Neural cell (in vitro differentiated cells): ENCODE results near the gene COL16A1. TPM values are rescaled to one million over a fixed set of nuclear protein-coding genes. Genes with fewer than 3 reads are reported as not detected.

Experiments
- H2AFZ ChIP-seq: fragments of 200-600, 300-800 bp; sonication (generic), shearing (Covaris generic); 2 replicates; pipeline ENCODE4 v1.6.0; 2014; ENCODE audit warnings: low read depth, mild to moderate bottlenecking, antibody characterized with exemption, low read length, moderate library complexity
- H3F3A ChIP-seq: fragments of 200-600 bp; shearing (Covaris generic); 2 replicates; pipeline ENCODE4 v1.6.1; 2016; ENCODE audit warnings: mild to moderate bottlenecking, moderate library complexity, mixed read lengths, antibody characterized with exemption, low read length; ENCODE audit not compliant: insufficient read depth, poor library complexity, severe bottlenecking
- H3K27ac ChIP-seq: fragments of 200-600, 300-800 bp; sonication (generic), shearing (Covaris generic); 2 replicates; pipeline ENCODE4 v1.5.1; 2014; ENCODE audit warnings: mild to moderate bottlenecking, low read length, moderate library complexity
- H3K27me3 ChIP-seq: fragments of 300-800, 200-600 bp; sonication (generic), shearing (Covaris generic); 2 replicates; pipeline ENCODE4 v1.6.0; 2014; ENCODE audit warnings: mild to moderate bottlenecking, low read depth, low read length, moderate library complexity; ENCODE audit not compliant: insufficient read depth
- H3K36me3 ChIP-seq: fragments of 300-800, 200-600 bp; sonication (generic), shearing (Covaris generic); 2 replicates; pipeline ENCODE4 v1.5.1; 2014; ENCODE audit warnings: mild to moderate bottlenecking, antibody characterized with exemption, low read length, moderate library complexity; ENCODE audit not compliant: insufficient read depth
- H3K4me2 ChIP-seq: fragments of 300-800, 200-600 bp; sonication (generic), shearing (Covaris generic); 2 replicates; pipeline ENCODE4 v1.6.0; 2014; ENCODE audit warnings: mild to moderate bottlenecking, low read length
- H3K4me3 ChIP-seq: fragments of 300-800, 200-600 bp; sonication (generic), shearing (Covaris generic); 2 replicates; pipeline ENCODE4 v1.5.1; 2014; ENCODE audit warnings: mild to moderate bottlenecking, low read length, moderate library complexity
- H3K79me2 ChIP-seq: fragments of 200-600 bp; shearing (Covaris generic); replicated peaks from 2 replicates; pipeline ENCODE4 v1.6.0; 2014; ENCODE audit warnings: mild to moderate bottlenecking, low read length, moderate library complexity; ENCODE audit not compliant: insufficient read depth
- H3K9ac ChIP-seq: fragments of 300-800, 200-600 bp; sonication (generic), shearing (Covaris generic); 2 replicates; pipeline ENCODE4 v1.6.1; 2016; ENCODE audit warnings: mild to moderate bottlenecking, low read length, mixed read lengths
- H3K9me2 ChIP-seq: fragments of 200-600 bp; shearing (Covaris generic); 2 replicates; pipeline ENCODE4 v1.6.1; 2016; ENCODE audit warnings: mild to moderate bottlenecking, low read length, mixed read lengths; ENCODE audit not compliant: insufficient read depth
- H3K9me3 ChIP-seq: fragments of 200-600, 300-800 bp; sonication (generic), shearing (Covaris generic); 2 replicates; pipeline ENCODE4 v1.6.1; 2016; ENCODE audit warnings: mild to moderate bottlenecking, mixed run types, low read length, moderate library complexity, mixed read lengths
- H4K20me1 ChIP-seq: fragments of 200-600 bp; shearing (Covaris generic); 2 replicates; pipeline ENCODE4 v1.6.1; 2016; ENCODE audit warnings: mild to moderate bottlenecking, mixed run types; ENCODE audit not compliant: insufficient read depth
- CTCF ChIP-seq: fragments of 450-650 bp; IDR thresholded peaks from 2 replicates; pipeline ENCODE4 v1.5.1; 2014; ENCODE audit warnings: antibody characterized with exemption, mild to moderate bottlenecking, moderate library complexity; ENCODE audit not compliant: poor library complexity, severe bottlenecking
- EP300 ChIP-seq: fragments of 450-650 bp; conservative IDR thresholded peaks from 2 replicates; pipeline ENCODE4 v1.6.1; 2014; ENCODE audit warnings: antibody characterized with exemption, mild to moderate bottlenecking, moderate library complexity; ENCODE audit not compliant: poor library complexity, severe bottlenecking
- EZH2 ChIP-seq: fragments of 200-600, 300-800 bp; shearing (Covaris generic), sonication (generic); IDR thresholded peaks from 2 replicates; pipeline ENCODE4 v1.6.1; 2014; ENCODE audit warnings: antibody characterized with exemption, low read length, borderline replicate concordance, mild to moderate bottlenecking; ENCODE audit not compliant: insufficient read depth, poor library complexity, severe bottlenecking
- MXI1 ChIP-seq: fragments of 450-650 bp; conservative IDR thresholded peaks from 2 replicates; pipeline ENCODE4 v1.6.1; 2014; ENCODE audit warnings: antibody characterized with exemption, mild to moderate bottlenecking; ENCODE audit not compliant: poor library complexity, severe bottlenecking
- POLR2AphosphoS5 ChIP-seq: IDR thresholded peaks from 2 replicates; pipeline ENCODE4 v1.6.1; 2012
- RAD21 ChIP-seq: fragments of 450-650 bp; conservative IDR thresholded peaks from 2 replicates; pipeline ENCODE4 v1.6.1; 2014; ENCODE audit warnings: antibody characterized with exemption, mild to moderate bottlenecking, moderate library complexity
- REST ChIP-seq: IDR thresholded peaks from 2 replicates; pipeline ENCODE4 v1.6.1; 2012; ENCODE audit warnings: borderline replicate concordance
- SMC3 ChIP-seq: fragments of 450-650 bp; conservative IDR thresholded peaks from 2 replicates; pipeline ENCODE4 v1.6.1; 2014; ENCODE audit warnings: antibody characterized with exemption, mild to moderate bottlenecking, moderate library complexity; ENCODE audit not compliant: poor library complexity
- TAF1 ChIP-seq: IDR thresholded peaks from 2 replicates; pipeline ENCODE4 v1.6.1; 2012; ENCODE audit warnings: low read depth
- polyA plus RNA-seq: library from polyadenylated mRNA; depleted of rRNA; stranded (reverse); fragments of >200 nt; gene quantifications from 2 replicates; pipeline ENCODE4 v1.2.3, GENCODE V29; 2014

COL16A1 gene
- polyA plus RNA-seq, 1 donor from 2014 or later: 3.4 TPM

GRCh38 chr1:31712630-31713029 lies 8.8 kb upstream of the COL16A1 start:
- Histone ChIP-seq H3K36me3 (no peaks in the 10 kb centered on the region), H3K79me2 (no peaks in the 10 kb centered on the region), H3K4me2 (no peak overlapping the region), H3K27me3 (peaks cover 10% of the 10 kb centered on the region), H4K20me1 (no peaks in the 10 kb centered on the region), H3F3A (no peaks in the 10 kb centered on the region), H3K9me3 (no peaks in the 10 kb centered on the region), H3K9me2 (no peaks in the 10 kb centered on the region), H3K9ac (no peak overlapping the region), H3K27ac (no peak overlapping the region), H2AFZ (no peak overlapping the region), H3K4me3 (no peak overlapping the region)
- TF ChIP-seq EZH2 (no peak), MXI1 (no peak), SMC3 (no peak), RAD21 (no peak), EP300 (no peak), CTCF (no peak), POLR2AphosphoS5 (no peak), TAF1 (no peak), REST (no peak)

DNA sequence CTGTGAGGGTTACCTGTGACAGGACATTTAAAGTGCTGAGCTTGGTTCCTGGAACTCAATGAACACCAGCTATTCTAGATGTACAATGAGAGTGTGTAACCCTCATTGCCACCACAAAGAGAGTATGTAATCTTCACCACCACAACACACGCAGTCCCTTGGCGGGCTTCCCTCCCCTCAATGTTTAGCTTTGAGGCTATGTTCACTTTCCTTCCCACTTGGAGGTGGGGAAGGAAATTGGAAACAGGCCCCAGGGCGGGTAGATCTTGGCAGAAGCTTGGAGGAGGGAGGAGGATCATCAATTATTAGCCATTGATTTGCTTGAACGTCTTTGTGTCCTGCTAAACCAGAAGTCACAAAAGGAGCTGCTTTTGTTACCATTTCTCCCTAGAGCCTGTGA lies 8.3 kb upstream of the COL16A1 start:
- H3K27ac ChIP-seq: no peak overlapping the region
- H4K20me1 ChIP-seq: no peaks in the 10 kb centered on the region
- H2AFZ ChIP-seq: no peak overlapping the region
- no peaks in the 10 kb centered on the region for H3K9me2 ChIP-seq
- H3K36me3 ChIP-seq: no peaks in the 10 kb centered on the region
- no peaks in the 10 kb centered on the region for H3F3A ChIP-seq
- H3K4me3 ChIP-seq: no peak overlapping the region
- TF ChIP-seq SMC3: no peak
- TF ChIP-seq MXI1: no peak
- TF ChIP-seq POLR2AphosphoS5: no peak
- TF ChIP-seq REST: no peak
- TF ChIP-seq RAD21: no peak
- TF ChIP-seq EZH2: no peak
- TF ChIP-seq EP300: no peak
- TF ChIP-seq TAF1: no peak
- TF ChIP-seq CTCF: no peak
- H3K4me2 ChIP-seq: no peak overlapping the region
- no peaks in the 10 kb centered on the region for H3K79me2 ChIP-seq
- no peak overlapping the region for H3K9ac ChIP-seq
- peaks cover 10% of the 10 kb centered on the region for H3K27me3 ChIP-seq
- H3K9me3 ChIP-seq: no peaks in the 10 kb centered on the region
